ENCODE results near the gene ZNF490. TPM values are rescaled to one million over a fixed set of nuclear protein-coding genes. Genes with fewer than 3 reads are reported as not detected.

ZNF490 gene
- total and polyA plus RNA-seq, 2 of the 4 experiments (the other 2 are of a cell fraction), result 1.7 to 9.0 TPM

- DNase-seq, result no peak
- H4K91ac ChIP-seq (ENCODE audit: insufficient read depth, low read depth, low read length), result no peak overlapping the region
- no peak for ATAC-seq (ENCODE audit: low read depth)
- intact Hi-C loops (cut with micrococcal nuclease) (no loop called here), in situ Hi-C loops (cut with MboI; ENCODE audit: low sequenced_read_pairs) (no loop called here), dilution Hi-C loops (cut with HindIII; ENCODE audit: low sequenced_read_pairs, unreplicated experiment) (no loop called here)
- no peaks in the 10 kb centered on the region for H3K4me1 ChIP-seq (ENCODE audit: control insufficient read depth, insufficient read depth, low read length)
- no peak for TF ChIP-seq BHLHE40 (IDR thresholded peaks at IDR 0.05; ENCODE audit: low read depth, low read length)
- TF ChIP-seq MXI1 (IDR thresholded peaks at IDR 0.05; ENCODE audit: borderline replicate concordance, low read depth, low read length), result no peak
- TF ChIP-seq ELK1 (IDR thresholded peaks at IDR 0.05; ENCODE audit: borderline replicate concordance, low read depth, low read length), result no peak
- no peak for TF ChIP-seq FOS (IDR thresholded peaks at IDR 0.05; ENCODE audit: low read depth, low read length)
- TF ChIP-seq RFX5 (IDR thresholded peaks at IDR 0.05; ENCODE audit: low read depth, low read length), result no peak
- no peak for TF ChIP-seq CHD1 (IDR thresholded peaks at IDR 0.05; ENCODE audit: low read depth, low read length)
- no peak for TF ChIP-seq USF2 (IDR thresholded peaks at IDR 0.05; ENCODE audit: low read depth, low read length)
- no peak for TF ChIP-seq CEBPB (IDR thresholded peaks at IDR 0.05; ENCODE audit: low read depth, low read length)
- TF ChIP-seq MAFK (IDR thresholded peaks at IDR 0.05; ENCODE audit: low read depth, low read length), result no peak
- TF ChIP-seq SMC3 (IDR thresholded peaks at IDR 0.05; ENCODE audit: low read depth, low read length), result no peak
- no peak for TF ChIP-seq RCOR1 (IDR thresholded peaks at IDR 0.05; ENCODE audit: insufficient replicate concordance, low read length)
- TF ChIP-seq POLR2A (IDR thresholded peaks at IDR 0.05; ENCODE audit: low read depth, low read length), result no peak
- TF ChIP-seq NFE2L2 (IDR thresholded peaks at IDR 0.05; ENCODE audit: low read depth, low read length), result no peak
- TF ChIP-seq RAD21 (IDR thresholded peaks at IDR 0.05; ENCODE audit: low read length), result no peak
- no peak for TF ChIP-seq MAZ (IDR thresholded peaks at IDR 0.05; ENCODE audit: borderline replicate concordance, low read depth, low read length)
- no peak for TF ChIP-seq CTCF (conservative IDR thresholded peaks at IDR 0.05; ENCODE audit: low read depth, low read length)
- CTCF ChIA-PET, result interaction anchor here (0.5 kb wide), 1 partner anchor 9 kb away, joined by 4 read pairs; no protein-coding TSS in a partner anchor
- POLR2A ChIA-PET (ENCODE audit: unreplicated experiment), result interaction anchor here (0.6 kb wide), 1 partner anchor 228 kb away, joined by 5 read pairs; no protein-coding TSS in a partner anchor
- no peaks in the 10 kb centered on the region for H3K9me1 ChIP-seq (ENCODE audit: insufficient read depth, low read length)
- H2BK120ac ChIP-seq (ENCODE audit: low read depth, low read length), result no peak overlapping the region
- no peak overlapping the region for H3K18ac ChIP-seq (ENCODE audit: low read depth, low read length)
- H3K56ac ChIP-seq (ENCODE audit: extremely low read depth, insufficient read depth, low read length), result no peak overlapping the region
- no peak overlapping the region for H2AK5ac ChIP-seq (ENCODE audit: low read depth, low read length)
- H3K27ac ChIP-seq (ENCODE audit: insufficient read depth, low read length), result no peak overlapping the region
- H2BK5ac ChIP-seq (ENCODE audit: low read depth, low read length, poor library complexity, severe bottlenecking), result no peak overlapping the region
- no peak overlapping the region for H2AK9ac ChIP-seq (replicated peaks; ENCODE audit: low read depth, low read length, poor library complexity)
- H3K23ac ChIP-seq (ENCODE audit: low read depth, low read length), result no peak overlapping the region
- H4K8ac ChIP-seq (ENCODE audit: low read depth in 2 of 2, low read length in 2 of 2), result no peak overlapping the region
- no peaks in the 10 kb centered on the region for H3K79me1 ChIP-seq (ENCODE audit: low read depth in 1 of 2, low read length in 2 of 2)
- H3K27me3 ChIP-seq (ENCODE audit: control insufficient read depth, insufficient read depth, low read length), result no peaks in the 10 kb centered on the region; the same call in 1 of the 2 replicates
- H3K36me3 ChIP-seq (ENCODE audit: control insufficient read depth, insufficient read depth, low read length), result peaks cover 16% of the 10 kb centered on the region
- no peaks in the 10 kb centered on the region for H4K20me1 ChIP-seq (ENCODE audit: insufficient read depth, low read length)
- BruUV-seq (replicated peaks), result no TSS peak
- H4K5ac ChIP-seq (ENCODE audit: low read depth, low read length), result no peak overlapping the region
- H3K9me3 ChIP-seq (ENCODE audit: control insufficient read depth, insufficient read depth, low read length), result peaks cover 11% of the 10 kb centered on the region; the same call in 1 of the 2 replicates
- H2BK20ac ChIP-seq (ENCODE audit: low read depth, low read length), result no peak overlapping the region
- H3K9ac ChIP-seq (ENCODE audit: low read depth, low read length), result no peak overlapping the region
- no peak overlapping the region for H3K4ac ChIP-seq (ENCODE audit: low read depth, low read length)
- no CpG with 5 or more reads among the region's 7 CpGs for WGBS, 2 experiments (ENCODE audit: extremely low coverage in 2 of 2, insufficient read length in 1 of 2)
- H2AFZ ChIP-seq (replicated peaks; ENCODE audit: low read length, poor library complexity), result no peak overlapping the region
- no peak overlapping the region for H3K14ac ChIP-seq (replicated peaks; ENCODE audit: low read depth, low read length)
- no peak overlapping the region for H3K4me2 ChIP-seq (ENCODE audit: low read depth, low read length)
- H3K4me3 ChIP-seq (ENCODE audit: insufficient read depth, low read depth, low read length), result no peak overlapping the region
- no peak overlapping the region for H2BK15ac ChIP-seq (ENCODE audit: low read depth, low read length)
Observed at GRCh38 chr19:12574036-12574435, 36.6 kb downstream of the ZNF490 start.
